ENCODE results near the gene C6orf89. TPM values are rescaled to one million over a fixed set of nuclear protein-coding genes. Genes with fewer than 3 reads are reported as not detected.

The C6orf89 gene
- total RNA-seq, 1 donor from 2014 or later: 18.7 TPM

- DNase-seq (ENCODE audit: low read depth in 2 of 2): no peak
These were observed 81.5 kb downstream of the C6orf89 start for GRCh38 chr6:36967301-36967700.

DNA sequence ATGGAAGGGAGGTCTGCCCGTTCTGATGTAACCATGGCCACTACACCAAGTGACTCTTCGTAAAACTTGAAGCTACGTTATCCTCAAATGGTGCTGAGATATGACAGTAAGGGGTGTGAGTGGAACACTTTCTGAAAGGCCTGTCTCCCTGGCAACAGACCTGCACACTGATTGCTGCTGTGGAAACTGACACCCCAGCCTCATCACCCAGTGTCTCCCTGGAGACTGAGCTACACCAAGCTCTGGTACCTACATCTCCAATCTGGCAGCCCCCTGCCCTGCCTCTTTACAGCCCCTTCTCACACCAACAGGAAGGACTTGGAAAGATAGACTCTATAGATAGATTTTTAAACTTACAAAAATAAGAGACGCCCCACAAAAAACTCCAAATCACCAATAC, 82.0 kb downstream of the C6orf89 start:
- no peak for DNase-seq (ENCODE audit: low read depth in 2 of 2)

DNA sequence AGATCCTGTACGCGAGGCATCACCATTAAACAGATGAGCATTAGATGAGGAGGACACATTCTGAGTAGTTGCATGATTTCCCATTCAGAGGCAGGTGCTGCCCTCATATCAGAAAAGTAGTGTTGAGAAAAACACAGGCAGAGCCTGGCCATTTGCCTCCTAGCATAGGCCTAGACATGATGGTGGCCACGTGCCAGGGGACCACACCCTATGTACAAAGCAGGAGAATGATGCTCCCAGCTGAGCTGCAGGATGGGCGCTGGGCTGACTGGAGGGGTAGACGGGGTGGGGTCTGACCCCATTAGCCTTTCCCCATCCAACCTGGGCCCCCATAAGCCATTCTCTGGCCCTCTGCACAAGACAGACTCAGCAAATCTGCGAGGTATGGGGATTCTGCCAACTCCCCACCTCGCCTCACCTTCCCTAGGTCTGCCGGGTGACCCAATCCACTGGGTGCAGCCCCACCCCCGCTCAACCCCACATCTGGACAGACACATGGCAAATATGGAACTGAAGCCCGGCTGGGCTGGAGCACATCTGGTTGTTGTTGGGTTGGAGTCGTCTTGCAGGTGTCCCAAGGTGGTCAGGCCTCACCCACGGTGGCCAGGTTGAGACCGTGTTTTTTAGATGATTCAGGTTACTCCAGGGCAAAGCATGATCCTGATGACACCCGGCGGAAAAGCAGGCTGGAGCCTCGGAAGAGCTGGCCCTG, 82.7 kb downstream of the C6orf89 start:
- DNase-seq (ENCODE audit: low read depth in 2 of 2): no peak

- DNase-seq (ENCODE audit: low read depth in 2 of 2): no peak
These were observed 83.5 kb downstream of the C6orf89 start for GRCh38 chr6:36969240-36969691.

GRCh38 chr6:36969988-36970891, 84.5 kb downstream of the C6orf89 start:
- no peak for DNase-seq (ENCODE audit: low read depth in 2 of 2)

GRCh38 chr6:36970892-36971842, 85.4 kb downstream of the C6orf89 start:
- DNase-seq (ENCODE audit: low read depth in 2 of 2): no peak

DNA sequence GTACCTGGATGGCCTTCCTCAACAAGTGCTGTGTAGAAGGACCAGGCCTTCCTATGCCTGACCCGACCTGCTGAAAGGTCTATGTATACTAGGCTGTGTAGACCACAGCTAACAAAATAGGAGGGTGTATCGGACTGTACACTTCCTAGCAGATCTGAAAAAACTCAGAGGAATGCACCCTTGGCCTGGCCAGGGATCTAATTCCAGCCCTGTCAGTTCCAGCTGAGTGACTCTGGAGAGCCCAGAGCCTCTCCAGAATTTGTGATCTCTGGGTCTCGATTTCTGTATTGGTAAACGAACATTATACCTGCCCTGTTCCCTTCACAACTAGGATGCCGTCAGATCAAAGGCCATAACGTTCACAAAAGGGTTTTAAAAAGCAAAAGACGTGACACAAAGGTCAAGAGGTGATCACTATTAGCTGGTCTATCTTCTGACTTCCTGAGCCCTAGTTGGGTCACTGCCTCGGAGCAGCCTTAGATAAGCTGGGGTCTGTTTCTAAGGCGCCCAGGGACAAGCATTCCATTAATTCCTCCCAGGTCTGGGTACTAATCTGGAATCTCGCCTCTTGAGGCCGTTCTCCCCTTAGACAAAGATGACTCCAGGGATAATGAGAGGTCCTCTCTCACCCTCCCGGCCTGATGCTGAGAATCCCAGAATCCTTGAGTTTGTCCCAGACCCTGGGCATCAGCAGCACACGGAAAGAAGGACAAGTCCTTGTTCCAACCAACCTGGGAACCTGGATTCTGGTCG, 86.3 kb downstream of the C6orf89 start:
- DNase-seq (ENCODE audit: low read depth in 2 of 2): no peak

- no peak for DNase-seq (ENCODE audit: low read depth in 2 of 2)
These were observed 87.4 kb downstream of the C6orf89 start for GRCh38 chr6:36973190-36973589.

DNA sequence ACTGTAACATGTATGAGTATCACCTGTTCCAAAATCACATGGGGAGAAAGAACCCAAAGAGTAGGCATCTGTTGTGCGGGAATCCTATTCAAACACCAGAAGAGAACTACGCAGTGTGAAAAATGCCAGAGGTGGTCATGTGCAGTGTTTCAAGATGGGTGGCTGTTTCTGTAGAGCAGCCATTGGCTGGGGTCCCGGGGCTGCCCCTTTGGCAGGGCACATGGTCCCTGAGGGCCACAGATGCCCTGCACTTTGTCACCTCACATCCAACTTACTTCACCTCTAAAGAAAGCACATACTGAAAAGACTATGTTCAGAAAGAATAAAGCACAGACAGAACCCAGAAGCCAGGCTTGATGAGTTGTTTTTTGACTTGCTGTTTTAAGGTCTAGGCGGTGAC, 87.9 kb downstream of the C6orf89 start:
- no peak for DNase-seq (ENCODE audit: low read depth in 2 of 2)

- DNase-seq (ENCODE audit: low read depth in 2 of 2): no peak
These were observed 89.7 kb downstream of the C6orf89 start for GRCh38 chr6:36975231-36976006.

- DNase-seq (ENCODE audit: low read depth in 2 of 2): no peak
These were observed 90.2 kb downstream of the C6orf89 start for GRCh38 chr6:36976007-36976264.

GRCh38 chr6:36976509-36976908, 90.8 kb downstream of the C6orf89 start:
- DNase-seq (ENCODE audit: low read depth in 2 of 2): no peak

GRCh38 chr6:36976931-36977330, 91.2 kb downstream of the C6orf89 start:
- DNase-seq (ENCODE audit: low read depth in 2 of 2): no peak

DNA sequence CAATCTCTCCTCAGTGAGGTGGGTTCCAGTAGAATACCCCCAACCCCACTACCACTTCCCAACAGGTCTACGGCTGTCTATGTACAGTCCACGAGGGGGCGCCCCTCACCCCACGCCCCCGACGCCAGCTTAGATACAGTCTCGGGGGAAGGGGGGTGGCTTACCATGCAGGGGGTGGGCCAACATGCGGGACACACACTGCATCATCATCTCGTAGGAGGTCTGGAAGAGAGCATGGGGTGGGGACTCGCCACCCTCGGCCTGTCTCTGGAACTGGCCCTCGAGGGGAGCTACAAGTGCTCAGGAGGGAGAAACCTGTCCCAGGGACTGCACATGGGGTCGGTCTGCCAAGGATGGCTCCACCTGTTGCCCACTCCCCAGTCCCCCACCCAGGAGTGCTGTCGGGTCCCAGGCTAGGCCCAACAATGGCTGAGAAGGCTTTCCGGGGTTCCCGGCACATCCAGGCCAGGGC, 91.8 kb downstream of the C6orf89 start:
- peak in 1 of 2 donors; percentile 26 for DNase-seq (ENCODE audit: low read depth in 2 of 2)

Other genes with a start within 250 kb of the C6orf89 start
- 116 and 156 TPM in 2 replicates for gene CDKN1A, start 207.2 kb upstream of the C6orf89 start, total RNA-seq
- gene RAB44, start 188.1 kb upstream of the C6orf89 start, total RNA-seq: under 0.01 TPM in 2 replicates
- gene CPNE5, start 46.5 kb upstream of the C6orf89 start, total RNA-seq: 5.0 and 6.7 TPM in 2 replicates
- 20.9 and 22.2 TPM in 2 replicates for gene PPIL1, start 11.1 kb upstream of the C6orf89 start, total RNA-seq
- 0.13 TPM in 1 of 2 replicates, not detected in the other for gene PI16, start 68.8 kb downstream of the C6orf89 start, total RNA-seq
- 179 and 239 TPM in 2 replicates for gene MTCH1, start 100.2 kb downstream of the C6orf89 start, total RNA-seq
- not detected in 2 replicates for gene FGD2, start 119.7 kb downstream of the C6orf89 start, total RNA-seq

All from dermis microvascular lymphatic vessel endothelial cell (primary cell).